ENCODE measurements around the gene TMEM250.

TMEM250 gene

DNA sequence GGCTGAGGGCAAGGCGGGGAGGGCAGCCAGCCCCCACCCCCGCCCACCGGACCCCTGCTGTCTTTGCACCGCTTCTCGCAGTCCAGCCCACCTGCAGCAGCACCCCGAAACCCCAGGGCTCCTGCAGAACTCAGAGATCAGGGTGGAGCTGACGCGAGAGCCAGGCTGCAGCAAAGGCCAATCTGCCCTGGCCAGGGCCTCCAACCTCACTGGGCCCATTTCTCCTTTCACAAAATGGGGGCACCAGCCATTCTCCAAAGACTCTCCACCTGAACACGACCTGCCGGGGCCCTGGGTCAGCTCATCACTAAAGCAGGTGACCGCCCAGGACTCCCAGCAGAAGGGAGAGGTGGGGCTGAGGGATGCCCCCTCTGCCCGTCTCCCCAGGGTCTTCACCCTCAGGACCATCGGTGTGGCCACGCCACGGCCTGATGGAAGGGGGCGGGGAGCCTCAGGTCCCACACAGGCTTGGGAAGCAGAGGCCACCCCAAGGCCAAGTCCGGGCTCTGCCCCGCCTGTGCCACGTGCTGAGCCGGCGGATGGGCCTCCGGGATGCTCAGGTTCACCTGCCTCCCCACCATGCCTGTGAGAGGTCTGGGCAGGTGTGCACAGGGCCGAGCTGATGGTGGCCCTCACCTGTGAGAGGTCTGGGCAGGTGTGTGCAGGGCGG, 36.7 kb downstream of the TMEM250 start:
- DNase-seq, result no peak

DNA sequence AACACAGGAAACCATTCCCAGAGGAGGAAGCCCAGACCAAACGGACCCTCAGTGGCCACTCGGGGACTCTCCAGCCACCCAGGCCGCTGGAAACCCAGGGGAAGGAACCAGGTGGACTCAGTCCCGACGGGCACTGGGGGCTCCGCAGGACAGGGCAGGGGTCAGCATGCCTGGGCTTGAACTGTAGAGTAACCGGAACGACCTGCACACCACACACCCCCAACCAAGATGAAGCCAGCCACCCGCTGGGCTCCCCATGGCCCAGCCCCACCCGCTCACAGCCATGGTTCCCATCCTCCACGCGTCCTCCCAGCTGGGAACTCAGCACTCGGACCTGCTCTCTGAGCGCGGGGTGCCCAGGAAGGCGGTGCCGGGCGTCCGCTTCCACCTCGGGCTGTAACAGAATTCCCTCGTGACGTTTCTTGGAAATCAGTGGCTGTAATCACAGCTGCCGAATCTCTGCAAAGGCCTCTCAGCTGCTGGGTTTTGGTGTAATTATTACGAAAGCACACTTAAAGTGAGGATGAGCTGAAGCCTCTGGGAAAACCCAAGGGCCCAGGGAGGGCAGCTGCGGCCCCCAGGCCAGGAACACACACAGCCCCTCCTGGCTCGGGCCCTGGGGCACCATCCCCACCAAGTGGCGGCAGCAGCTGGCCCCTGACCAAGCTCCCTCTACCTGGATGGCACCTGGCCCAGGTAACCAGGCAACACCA, 37.4 kb downstream of the TMEM250 start:
- DNase-seq, result no peak

DNA sequence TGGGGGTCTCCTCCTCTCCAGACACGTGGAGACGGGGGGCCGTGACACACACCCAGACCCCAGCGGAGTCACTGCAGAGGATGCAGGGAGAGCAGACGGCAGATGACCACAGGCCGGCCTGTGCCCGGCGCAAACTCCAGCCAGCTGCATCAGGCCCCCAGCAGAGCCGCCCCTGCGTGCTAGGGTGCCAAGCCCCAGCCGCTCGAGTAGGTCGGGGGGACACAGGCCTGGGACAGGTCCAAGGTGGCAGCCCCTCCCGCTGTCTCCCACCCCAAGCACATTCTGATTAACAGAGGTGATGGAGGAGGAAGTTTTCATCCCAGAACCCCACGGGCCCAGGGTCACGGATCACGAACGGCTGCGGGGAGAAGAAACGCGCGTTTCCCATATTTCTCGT, 38.0 kb downstream of the TMEM250 start:
- DNase-seq, result no peak

DNA sequence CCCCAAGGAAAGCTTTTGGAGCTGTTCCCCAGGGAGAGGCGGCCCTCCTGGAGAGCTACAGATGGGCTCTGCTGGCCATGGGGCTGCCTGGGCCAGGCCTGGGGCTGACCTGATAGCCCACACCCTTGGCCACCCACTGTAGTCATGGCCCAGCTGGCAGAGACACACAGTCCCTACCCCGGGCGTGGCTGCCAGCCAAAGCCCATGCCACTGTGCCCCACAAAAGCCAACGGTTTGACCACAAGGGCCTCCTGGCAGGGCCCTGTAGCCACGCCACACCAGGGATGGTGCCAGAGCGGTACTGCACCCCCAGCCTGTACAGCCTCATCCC, 38.8 kb downstream of the TMEM250 start:
- no peak for DNase-seq

DNA sequence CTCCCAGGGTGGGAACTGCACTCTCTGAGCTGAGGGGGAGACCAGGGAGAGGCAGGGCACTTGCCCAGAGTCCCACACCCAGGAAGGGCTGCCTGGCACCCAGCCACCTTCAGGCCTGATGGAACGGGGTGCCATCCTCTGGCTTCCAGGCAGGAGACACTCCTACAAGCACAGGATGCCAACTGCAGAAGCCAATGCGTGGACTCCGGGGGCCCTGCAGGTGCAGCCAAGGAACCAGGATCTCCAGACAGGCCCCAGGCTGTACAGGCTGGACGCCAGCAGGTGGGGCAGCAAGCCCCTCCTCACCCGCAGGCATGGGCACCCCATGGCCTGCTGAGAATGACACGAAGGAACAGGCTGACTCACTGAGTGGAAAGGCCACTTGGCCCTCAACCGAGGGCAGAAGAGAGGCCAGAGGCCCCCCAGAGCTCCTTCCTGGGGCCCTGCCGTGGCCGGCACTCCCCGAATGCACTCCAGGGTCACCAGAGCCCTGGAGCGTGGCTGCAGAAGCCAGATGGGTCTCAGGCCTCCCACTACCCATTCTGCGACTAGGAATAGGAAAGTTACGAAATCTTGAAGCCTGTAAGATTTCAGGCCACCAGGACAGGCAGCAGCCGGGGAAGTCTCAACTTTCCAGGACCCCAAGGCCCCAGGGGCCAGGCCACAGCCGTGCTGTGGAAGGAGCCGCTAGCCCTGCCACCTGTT, 39.3 kb downstream of the TMEM250 start:
- no peak for DNase-seq

DNA sequence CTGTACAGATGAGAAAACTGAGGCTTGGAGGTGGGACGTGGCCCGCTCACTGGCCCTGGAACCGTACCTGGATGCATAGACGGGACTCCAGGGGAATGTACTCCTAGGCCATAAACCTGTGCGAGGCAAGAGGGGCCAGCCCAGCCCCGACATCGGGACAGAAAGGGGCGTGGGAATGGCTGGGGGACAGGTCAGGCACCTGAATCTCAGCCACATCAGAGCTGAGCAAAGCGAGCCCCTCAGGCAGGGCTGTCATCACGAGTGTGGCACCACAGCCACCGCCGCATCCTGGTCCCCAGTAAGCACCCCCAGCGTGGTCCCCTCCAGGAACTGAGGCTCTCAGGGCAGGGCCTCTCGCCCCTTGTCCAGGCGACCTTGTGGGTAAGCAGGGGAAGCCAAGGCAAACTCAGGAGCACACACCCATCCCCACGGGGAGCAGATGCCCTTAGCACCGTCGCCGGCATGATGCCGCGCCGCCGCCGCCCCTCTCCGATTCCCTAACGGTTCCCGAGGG, 40.1 kb downstream of the TMEM250 start:
- no peak for DNase-seq

DNA sequence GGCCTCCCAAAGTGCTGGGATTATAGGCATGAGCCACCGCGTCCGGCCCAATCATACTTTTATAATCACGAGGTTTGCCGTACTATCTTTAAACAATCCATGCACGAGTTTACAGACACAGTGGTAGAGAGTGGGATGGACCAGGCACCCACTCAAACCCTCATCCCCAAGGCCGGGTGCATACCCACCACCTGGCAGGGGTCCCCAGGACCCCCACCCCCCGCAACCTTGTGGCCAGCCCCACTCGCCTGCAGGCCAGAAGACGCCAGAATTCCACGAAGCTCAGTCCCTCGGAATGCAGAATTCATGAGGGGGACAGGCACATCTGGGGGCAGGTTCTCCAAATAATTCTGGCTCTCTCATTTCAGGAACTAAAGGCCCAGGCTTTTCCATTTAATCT, 40.7 kb downstream of the TMEM250 start:
- DNase-seq, result no peak

DNA sequence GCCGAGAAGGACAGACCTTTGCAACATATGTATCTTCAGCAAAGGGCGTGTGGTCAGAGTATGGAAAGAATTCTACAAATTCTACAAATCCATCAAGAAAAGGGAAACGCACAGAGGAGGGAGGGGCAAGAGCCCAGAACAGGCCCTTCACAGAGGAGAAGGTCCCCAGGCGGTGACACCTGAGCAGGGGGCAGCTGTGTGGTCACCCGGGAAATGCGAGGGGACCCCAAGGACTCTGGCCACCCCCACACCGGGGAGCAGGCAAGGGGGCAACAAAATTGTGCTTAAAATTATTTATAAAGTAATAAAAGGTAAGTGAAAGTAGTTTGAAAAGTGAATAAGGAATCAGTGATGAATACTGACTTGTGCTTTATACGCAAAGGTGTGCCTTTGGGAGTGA, 41.2 kb downstream of the TMEM250 start:
- DNase-seq, result no peak

DNA sequence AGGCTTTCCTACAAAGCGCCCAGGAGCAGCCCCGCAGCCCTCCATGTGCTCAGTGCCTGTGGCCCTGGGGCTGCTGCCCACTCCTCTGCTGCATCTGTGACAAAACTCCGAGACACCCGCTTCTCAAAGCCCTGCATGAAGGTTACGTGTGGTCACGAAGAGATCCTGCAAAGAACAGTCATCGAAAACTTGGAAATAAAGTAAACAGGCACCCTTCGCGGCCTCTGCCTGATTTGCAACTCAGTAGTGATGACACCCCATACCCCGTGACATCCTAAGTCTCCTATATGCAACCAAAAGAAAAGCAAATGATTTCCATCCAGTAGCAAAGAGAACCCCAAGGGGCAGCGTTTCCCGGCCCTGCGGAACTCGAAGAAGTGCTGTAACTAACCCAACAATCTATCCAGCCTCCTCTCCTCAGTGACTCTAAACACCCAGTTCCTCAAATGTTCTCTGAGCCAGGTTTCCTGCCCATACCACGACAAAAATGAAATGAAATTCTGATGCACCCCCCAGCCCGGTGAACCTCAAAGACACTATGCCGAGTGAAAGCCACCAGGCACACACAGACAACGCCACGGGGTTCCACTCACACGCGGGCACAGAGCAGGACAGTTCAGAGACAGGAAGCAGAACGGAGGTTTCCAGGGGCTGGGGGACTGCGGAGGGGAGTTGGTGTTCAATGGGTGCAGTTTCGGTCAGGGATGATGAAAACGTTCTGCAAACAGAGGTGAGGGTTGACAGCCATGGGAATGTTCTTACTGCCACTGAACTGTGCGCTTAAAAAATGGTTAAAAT, 42.6 kb downstream of the TMEM250 start:
- no peak for DNase-seq

DNA sequence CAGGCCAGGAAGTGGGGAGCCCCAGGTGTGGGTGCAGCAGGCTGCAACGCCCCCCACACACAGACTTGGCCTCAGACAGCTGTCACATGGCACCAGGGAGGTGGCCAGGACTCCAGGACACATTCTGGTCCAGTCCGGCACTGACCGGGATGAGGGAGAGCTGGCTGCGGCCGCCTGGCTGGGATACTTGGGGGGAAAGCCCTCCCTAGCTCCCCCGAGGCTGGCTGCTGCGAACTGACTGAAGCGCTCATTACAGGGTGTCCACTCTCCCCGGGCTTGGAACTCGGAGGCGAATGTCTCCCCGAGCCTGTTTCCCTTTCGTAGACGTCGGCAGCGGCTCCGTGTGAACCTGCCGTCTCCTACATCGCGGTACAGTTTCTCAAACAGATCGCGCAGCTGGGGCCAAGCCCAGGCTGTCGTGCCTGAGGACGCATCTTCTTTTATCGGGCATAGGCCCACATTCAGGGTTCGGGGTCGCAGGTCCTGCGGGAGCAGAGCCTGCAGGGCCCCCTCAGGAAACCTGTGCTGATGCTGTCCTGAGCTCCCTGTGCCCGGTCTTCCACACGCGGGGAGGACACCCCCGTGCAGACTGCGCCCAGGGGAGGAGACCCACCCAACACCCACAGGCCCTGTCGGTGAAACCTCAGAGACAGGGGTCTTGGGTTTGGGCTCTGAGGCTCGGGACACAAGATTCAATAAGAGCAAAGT, 43.4 kb downstream of the TMEM250 start:
- no peak for DNase-seq

DNA sequence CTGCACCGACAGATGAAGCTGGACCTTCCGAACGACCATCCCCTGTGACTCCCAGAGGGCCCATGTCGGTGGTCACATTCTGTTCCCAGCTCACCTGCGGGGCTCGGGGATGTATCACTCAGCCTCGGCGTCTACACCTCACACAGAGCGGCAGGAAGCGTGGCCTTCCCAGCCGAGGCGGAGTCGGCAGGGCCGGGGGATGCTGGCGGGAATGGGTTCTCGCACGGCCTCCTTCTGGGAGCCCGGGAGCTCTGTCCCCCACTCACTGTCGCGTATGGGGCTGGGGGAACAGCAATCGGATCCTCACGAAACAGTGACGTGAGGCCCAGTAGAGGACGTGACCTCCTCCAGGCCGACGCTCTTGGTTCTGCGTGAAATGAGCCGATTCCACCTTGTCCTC, 44.0 kb downstream of the TMEM250 start:
- DNase-seq, result no peak
